GM10248 (cell line): ENCODE data around the gene NLGN1.
"Not testable (repeated sequence)": the region's sequence is repeated elsewhere in the genome, so short reads cannot be mapped to it uniquely, and the experiment has no call there.

ENCODE experiments used
- CTCF ChIA-PET: fragments of 300-600 bp; sonication (Branson Sonifier 250); formaldehyde crosslinking; extraction: SDS; loops from one replicate; lab custom pipeline; 2021; ENCODE audit warnings: antibody characterized with exemption; lab: Yijun Ruan, JAX
- POLR2A ChIA-PET: fragments of 350-650 bp; sonication (Branson Sonifier 250); formaldehyde crosslinking; extraction: SDS; loops from one replicate; lab custom pipeline; 2020; ENCODE audit warnings: antibody characterized with exemption; lab: Yijun Ruan, JAX
- DNase-seq: peaks from one replicate; pipeline ENCODE4 v3.0.0; 2012; ENCODE audit errors: extremely low spot score
- CTCF ChIP-seq: IDR thresholded peaks from 2 replicates; pipeline ENCODE4 v1.5.1; 2012; ENCODE audit warnings: mild to moderate bottlenecking, low read depth; ENCODE audit errors: extremely low read depth, missing control alignments, control extremely low read depth

NLGN1 gene

GRCh38 chr3:173397161-173398110 is at the start of gene NLGN1:
TSS of gene NLGN1 (plus strand) at chr3:173397744.
- CTCF ChIA-PET, result no interaction called here
- TF ChIP-seq CTCF, result no peak
- POLR2A ChIA-PET, result no interaction called here
- peak; percentile 14 for DNase-seq

- no peak for TF ChIP-seq CTCF
- POLR2A ChIA-PET, result no interaction called here
- CTCF ChIA-PET, result no interaction called here
- DNase-seq, result no peak
Observed at GRCh38 chr3:173351886-173352285, 45.7 kb upstream of the NLGN1 start.

- CTCF ChIA-PET, DNase-seq, POLR2A ChIA-PET: not testable (repeated sequence)
Observed at GRCh38 chr3:173353137-173353536, 44.4 kb upstream of the NLGN1 start.

- CTCF ChIA-PET, result no interaction called here
- no peak for DNase-seq
- no peak for TF ChIP-seq CTCF
- POLR2A ChIA-PET, result no interaction called here
Observed at GRCh38 chr3:173354124-173354523, 43.4 kb upstream of the NLGN1 start.

GRCh38 chr3:173371848-173372487 is 25.6 kb upstream of the NLGN1 start:
- no peak for DNase-seq
- peak; percentile 9 for TF ChIP-seq CTCF
- POLR2A ChIA-PET, result no interaction called here
- CTCF ChIA-PET, result interaction anchor here (0.8 to 1.7 kb wide), 4 partner anchors 9 to 12 kb away, joined by 4 to 5 read pairs (median 4); no protein-coding TSS in a partner anchor

- no peak for DNase-seq
- CTCF ChIA-PET, result interaction anchor here (1.7 to 2.0 kb wide), 2 partner anchors 8 to 9 kb away, joined by 5 read pairs; no protein-coding TSS in a partner anchor
- no peak for TF ChIP-seq CTCF
- POLR2A ChIA-PET, result no interaction called here
Observed at GRCh38 chr3:173380681-173381080, 16.9 kb upstream of the NLGN1 start.

GRCh38 chr3:173381936-173382335 is 15.6 kb upstream of the NLGN1 start:
- POLR2A ChIA-PET, DNase-seq: not testable (repeated sequence)
- CTCF ChIA-PET, result interaction anchor here (0.8 to 2.0 kb wide), 3 partner anchors 9 to 13 kb away, joined by 3 to 5 read pairs (median 5); no protein-coding TSS in a partner anchor
